Hindlimb muscle (tissue), 1 donor: ENCODE results near the gene MTREX. TPM values are rescaled to one million over a fixed set of nuclear protein-coding genes. Genes with fewer than 3 reads are reported as not detected.
"Not testable (repeated sequence)": the region's sequence is repeated elsewhere in the genome, so short reads cannot be mapped to it uniquely, and the experiment has no call there.

Experiments used
- DNase-seq: peaks from one replicate; pipeline ENCODE4 v3.0.0-alpha.2; 2013
- polyA plus RNA-seq: library from polyadenylated mRNA; unstranded; fragments of 120-200 nt; gene quantifications from one replicate; pipeline ENCODE4 v1.2.1, GENCODE V29; 2013; ENCODE audit not compliant: insufficient read length

MTREX gene
- 58.0 TPM for polyA plus RNA-seq

- peak; percentile 93 for DNase-seq
Observed at GRCh38 chr5:55307383-55308253, at the start of gene MTREX, which contains the start of gene DHX29. MTREX (plus strand) TSS chr5:55307989; CDS start chr5:55308014, 25 bp downstream. DHX29 (minus strand) TSS chr5:55307694; CDS start chr5:55307573, 121 bp downstream.

DNA sequence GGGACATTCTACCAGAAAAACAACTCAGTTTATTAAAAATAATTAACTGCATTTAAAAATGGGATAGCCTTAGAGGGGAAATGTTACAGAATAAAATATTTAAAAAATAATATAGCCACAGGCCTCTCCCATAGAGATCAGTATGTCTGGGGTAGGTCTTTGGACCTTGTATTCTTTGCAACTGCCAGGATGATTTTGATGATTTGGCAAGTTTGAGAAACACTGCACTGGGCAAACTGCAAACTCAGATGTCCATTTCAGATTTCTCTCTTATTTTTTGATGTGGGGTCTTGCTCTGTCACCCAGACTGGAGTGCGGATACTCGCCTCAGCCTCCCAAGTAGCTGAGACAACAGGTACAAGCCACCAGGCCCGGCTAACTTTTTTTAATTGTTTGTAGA lies 49.5 kb upstream of the MTREX start:
- DNase-seq, result no peak

- no peak for DNase-seq
Observed at GRCh38 chr5:55276771-55277170, 31.0 kb upstream of the MTREX start.

GRCh38 chr5:55278778-55279177 lies 29.0 kb upstream of the MTREX start:
- no peak for DNase-seq

DNA sequence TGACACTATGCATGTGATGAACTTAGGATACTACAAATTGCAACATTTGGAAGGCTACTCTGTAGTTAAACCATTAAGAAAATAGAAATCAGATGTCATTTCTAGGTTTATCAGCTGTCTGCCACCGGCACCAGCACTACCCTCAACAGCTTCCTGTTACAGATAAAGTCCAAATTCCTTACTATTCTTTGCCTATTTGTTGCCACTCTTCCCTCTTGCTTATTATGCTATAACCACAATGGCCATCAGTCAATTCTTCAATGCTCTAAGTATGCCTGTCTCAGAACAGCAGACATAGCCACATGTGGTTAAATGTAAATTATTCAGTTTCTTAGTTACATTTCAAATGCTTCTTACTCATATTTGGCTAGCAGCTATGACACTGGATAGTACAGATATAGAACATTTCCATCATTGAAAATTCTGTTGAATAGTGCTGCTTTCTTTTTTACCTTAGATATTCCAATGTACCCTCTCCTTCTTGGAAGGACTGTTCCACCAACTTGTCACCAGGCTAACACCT lies 21.3 kb upstream of the MTREX start:
- DNase-seq, result no peak

- no peak for DNase-seq
Observed at GRCh38 chr5:55289808-55290207, 18.0 kb upstream of the MTREX start.

GRCh38 chr5:55290991-55291390 lies 16.8 kb upstream of the MTREX start:
- DNase-seq, result no peak

GRCh38 chr5:55294935-55295334 lies 12.9 kb upstream of the MTREX start:
- DNase-seq, result no peak

GRCh38 chr5:55300890-55301289 lies 6.9 kb upstream of the MTREX start:
- DNase-seq, result no peak

DNA sequence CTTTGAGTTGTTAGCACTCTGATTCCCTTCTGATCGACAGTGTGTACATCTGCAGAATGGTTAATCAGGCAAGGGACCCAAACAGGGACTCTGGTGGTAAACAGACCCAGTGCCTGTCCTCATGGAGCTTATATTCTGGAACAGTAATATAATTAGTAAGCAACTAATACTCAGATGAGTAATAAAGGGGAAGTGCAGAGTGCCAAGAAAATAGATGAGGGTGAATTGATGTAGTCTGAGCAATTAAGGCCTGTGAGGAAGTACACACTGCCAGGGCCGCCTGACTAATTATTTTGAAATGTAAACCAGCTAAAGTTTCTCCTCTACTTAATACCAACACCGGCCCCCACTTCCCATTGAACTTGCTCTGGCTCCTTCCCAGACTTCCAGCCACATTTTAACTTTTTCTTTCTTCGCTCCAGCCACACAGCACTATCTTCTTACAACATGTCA lies 4.5 kb upstream of the MTREX start:
- no peak for DNase-seq

GRCh38 chr5:55304584-55304983 lies 3.2 kb upstream of the MTREX start:
- DNase-seq, result no peak

DNA sequence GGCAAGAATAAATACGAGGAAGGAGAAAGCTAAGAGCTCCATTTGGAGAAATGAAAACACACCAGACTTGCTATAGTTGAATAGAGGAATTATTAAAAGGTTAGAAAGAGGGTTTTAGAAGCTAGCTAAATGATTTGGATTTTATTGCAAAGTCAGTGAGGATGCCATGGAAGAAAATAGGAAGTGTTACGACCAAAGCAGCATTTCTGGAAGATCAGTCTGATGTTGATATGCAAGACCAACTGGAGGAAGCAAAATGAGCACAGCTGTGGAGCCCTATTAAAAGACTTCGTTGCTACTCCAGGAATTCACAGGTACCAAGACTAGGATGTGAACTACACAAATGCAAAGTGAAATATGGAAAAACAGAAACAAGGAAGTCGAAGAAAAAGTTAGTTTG lies 2.4 kb upstream of the MTREX start:
- no peak for DNase-seq

DNA sequence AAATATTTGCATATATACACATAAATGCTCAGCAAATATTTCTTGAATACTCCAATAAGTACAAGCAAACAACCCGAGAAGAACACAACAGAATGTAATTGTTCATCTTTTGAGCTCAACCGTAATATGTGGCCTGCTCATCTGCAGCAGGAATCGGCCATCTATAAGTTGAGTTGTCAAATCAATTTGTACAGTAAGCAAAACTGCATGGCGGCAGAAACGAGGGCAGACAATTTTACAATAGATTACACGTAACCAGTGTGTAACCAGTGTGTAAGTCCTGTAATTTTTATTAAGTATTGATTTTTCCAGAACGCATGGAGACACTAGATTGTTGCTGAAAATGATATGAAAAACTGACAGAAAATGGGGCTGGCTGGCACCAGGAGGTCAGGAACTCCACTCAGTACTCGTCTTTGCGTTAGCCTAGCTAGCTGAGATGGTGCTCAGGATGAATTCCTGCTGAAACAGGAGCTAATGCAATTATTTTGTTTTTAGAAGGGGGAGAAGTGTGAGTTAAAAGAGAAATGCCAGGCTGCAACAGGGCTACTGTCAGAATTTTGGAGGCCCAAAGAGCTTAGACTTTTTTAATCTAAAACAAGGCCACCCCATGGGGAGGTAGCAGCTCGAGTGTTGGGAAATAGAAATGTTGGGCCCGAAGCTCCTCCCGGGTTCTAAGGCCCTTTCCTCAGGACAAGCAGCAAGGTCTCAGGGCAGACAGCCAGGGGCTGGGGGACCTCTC lies 977 bp upstream of the MTREX start:
- no peak for DNase-seq

- DNase-seq, result no peak
Observed at GRCh38 chr5:55308254-55308836, 556 bp downstream of the MTREX start.

- no peak for DNase-seq
Observed at GRCh38 chr5:55313870-55314617, 6.3 kb downstream of the MTREX start.

GRCh38 chr5:55316289-55316688 lies 8.5 kb downstream of the MTREX start:
- no peak for DNase-seq

DNA sequence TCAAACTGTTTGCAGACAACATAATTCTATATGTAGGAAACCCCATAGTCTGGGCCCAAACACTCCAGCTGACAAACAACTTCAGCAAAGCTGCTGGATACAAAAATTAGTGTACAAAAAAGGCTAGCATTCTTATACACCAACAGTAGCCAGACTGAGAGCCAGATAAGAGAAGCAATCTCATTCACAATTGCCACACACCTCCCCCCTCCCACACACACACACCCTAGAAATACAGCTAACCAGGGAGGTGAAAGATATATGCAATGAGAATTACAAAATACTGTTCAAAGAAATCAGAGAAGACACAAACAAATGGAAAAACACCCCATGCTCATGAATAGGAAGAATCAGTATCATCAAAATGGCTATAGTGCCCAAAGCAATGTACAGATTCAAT lies 9.0 kb downstream of the MTREX start:
- DNase-seq, result no peak

DNA sequence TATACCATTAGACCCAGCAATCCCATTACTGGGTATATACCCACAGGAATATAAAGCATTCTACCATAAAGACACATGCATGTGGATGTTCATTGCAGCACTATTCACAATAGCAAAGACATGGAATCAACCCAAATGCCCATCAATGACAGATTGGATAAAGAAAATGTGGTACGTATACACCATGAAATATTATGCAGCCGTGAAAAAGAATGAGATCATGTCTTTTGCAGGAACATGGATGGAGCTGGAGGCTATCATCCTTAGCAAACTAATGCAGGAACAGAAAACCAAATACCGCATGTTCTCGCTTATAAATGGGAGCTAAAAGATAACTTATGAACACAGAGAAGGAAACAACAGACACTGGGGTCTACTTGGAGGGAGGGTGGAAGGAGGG lies 10.4 kb downstream of the MTREX start:
- not testable (repeated sequence) for DNase-seq

- DNase-seq, result no peak
Observed at GRCh38 chr5:55319491-55319890, 11.7 kb downstream of the MTREX start.

GRCh38 chr5:55320571-55320970 lies 12.8 kb downstream of the MTREX start:
- DNase-seq, result no peak

- DNase-seq, result no peak
Observed at GRCh38 chr5:55324006-55324405, 16.2 kb downstream of the MTREX start.

- DNase-seq, result peak; percentile 15
Observed at GRCh38 chr5:55324815-55325418, 17.1 kb downstream of the MTREX start.
